Endothelial cell of umbilical vein (primary cell): ENCODE data around the gene ETS1. TPM values are rescaled to one million over a fixed set of nuclear protein-coding genes. Genes with fewer than 3 reads are reported as not detected.

Source experiments
- BruUV-seq: library from RNA; stranded (reverse); fragments of 400-500 nt; replicated peaks from 2 replicates; lab custom pipeline; 2021; lab: Mats Ljungman, UMichigan
- CTCF ChIA-PET: fragments of 300-600, 350-600 bp; sonication (Branson Sonifier 250); formaldehyde crosslinking; loops from one replicate; lab custom pipeline; 2021; ENCODE audit warnings: antibody characterized with exemption, inconsistent platforms; lab: Charles Lee
- POLR2A ChIA-PET: fragments of 300-600, 350-600 bp; sonication (Branson Sonifier 250); formaldehyde crosslinking; loops from one replicate; lab custom pipeline; 2021; ENCODE audit warnings: antibody characterized with exemption, inconsistent platforms; lab: Charles Lee
- DNase-seq: peaks from one replicate; pipeline ENCODE4 v3.0.0-alpha.2; 2011; ENCODE audit warnings: low read depth, low spot score
- FAIRE-seq: peaks from 2 replicates; lab custom pipeline; 2011; peaks lifted over from hg19 to GRCh38; lab: Jason Lieb, UNC
- H2AFZ ChIP-seq: 2 replicates; pipeline ENCODE4 v1.6.0; 2012; ENCODE audit warnings: low read depth, low read length, control low read depth, inconsistent platforms
- H3K27ac ChIP-seq: 2 replicates; pipeline ENCODE4 v1.5.1; 2011; ENCODE audit warnings: low read depth, mild to moderate bottlenecking, control low read depth, low read length, moderate library complexity; ENCODE audit not compliant: insufficient read depth
- H3K27me3 ChIP-seq, 2 experiments: 2 replicates each; pipeline versions ENCODE4 v1.6.0 to v1.6.1; 2011; ENCODE audit warnings: low read length in 2 of 2, mixed read lengths in 1 of 2; ENCODE audit not compliant: control insufficient read depth in 2 of 2, insufficient read depth in 2 of 2
- H3K36me3 ChIP-seq, 2 experiments: 2 replicates in 1 of 2; 3 replicates in 1 of 2; pipeline ENCODE4 v1.5.1; 2011; ENCODE audit warnings: low read length in 2 of 2, mild to moderate bottlenecking in 1 of 2, moderate library complexity in 1 of 2; ENCODE audit not compliant: control insufficient read depth in 2 of 2, insufficient read depth in 2 of 2; ENCODE audit errors: extremely low read depth in 1 of 2
- H3K4me1 ChIP-seq: 3 replicates; pipeline ENCODE4 v1.5.1; 2011; ENCODE audit warnings: mild to moderate bottlenecking, low read length; ENCODE audit not compliant: control insufficient read depth, insufficient read depth; ENCODE audit errors: extremely low read depth
- H3K4me2 ChIP-seq: 2 replicates; pipeline ENCODE4 v1.6.1; 2011; ENCODE audit warnings: low read length, control low read depth, mixed read lengths; ENCODE audit not compliant: insufficient read depth
- H3K4me3 ChIP-seq, 3 experiments: fragments of 200-600 bp in 1 of 3; sonication (generic), shearing (Covaris generic) in 1 of 3; replicated peaks in 1 of 3; 2 replicates each; pipeline ENCODE4 v1.5.1; 2011 to 2016; ENCODE audit warnings: control low read depth in 3 of 3, low read length in 3 of 3, mild to moderate bottlenecking in 2 of 3, inconsistent platforms in 1 of 3, low read depth in 1 of 3, moderate library complexity in 1 of 3; ENCODE audit not compliant: insufficient read depth in 1 of 3
- H3K79me2 ChIP-seq: 2 replicates; pipeline ENCODE4 v1.6.0; 2012; ENCODE audit warnings: low read length, inconsistent platforms; ENCODE audit not compliant: control insufficient read depth, insufficient read depth
- H3K9ac ChIP-seq: replicated peaks from 2 replicates; pipeline ENCODE3; 2011; ENCODE audit warnings: low read length, control low read depth; ENCODE audit not compliant: insufficient read depth; ENCODE audit errors: extremely low read depth
- H3K9me1 ChIP-seq: replicated peaks from 3 replicates; pipeline ENCODE4 v1.6.0; 2011; ENCODE audit warnings: mild to moderate bottlenecking, low read length; ENCODE audit not compliant: control insufficient read depth, insufficient read depth; ENCODE audit errors: extremely low read depth
- H3K9me3 ChIP-seq: replicated peaks from 2 replicates; pipeline ENCODE4 v1.5.1; 2012; ENCODE audit warnings: low read length, inconsistent platforms; ENCODE audit not compliant: control insufficient read depth, insufficient read depth
- H4K20me1 ChIP-seq: replicated peaks from 2 replicates; pipeline ENCODE3; 2011; ENCODE audit warnings: mild to moderate bottlenecking, low read length; ENCODE audit not compliant: control insufficient read depth, insufficient read depth; ENCODE audit errors: extremely low read depth
- EZH2 ChIP-seq: IDR thresholded peaks from 2 replicates; pipeline ENCODE4 v1.6.1; 2012; ENCODE audit warnings: borderline replicate concordance, low read depth, mild to moderate bottlenecking, moderate library complexity, low read length, inconsistent platforms; ENCODE audit not compliant: severe bottlenecking
- FOS ChIP-seq: IDR thresholded peaks from 2 replicates; pipeline ENCODE4 v1.6.1; 2011; ENCODE audit warnings: mild to moderate bottlenecking, low read length, moderate library complexity, borderline replicate concordance; ENCODE audit not compliant: insufficient read depth
- GATA2 ChIP-seq: IDR thresholded peaks from 2 replicates; pipeline ENCODE4 v1.7.0; 2011; ENCODE audit warnings: low read depth, mild to moderate bottlenecking, moderate library complexity, mixed read lengths, low read length; ENCODE audit not compliant: insufficient read length, insufficient read depth
- JUN ChIP-seq: IDR thresholded peaks from 2 replicates; pipeline ENCODE4 v1.6.1; 2011; ENCODE audit warnings: borderline replicate concordance, low read depth; ENCODE audit not compliant: insufficient read length, insufficient read depth
- MYC ChIP-seq: IDR thresholded peaks from one replicate; pipeline ENCODE4 v1.6.1; 2011; ENCODE audit warnings: mild to moderate bottlenecking, low read depth, low read length
- POLR2A ChIP-seq: IDR thresholded peaks from 2 replicates; pipeline ENCODE4 v1.6.1; 2012; ENCODE audit warnings: low read depth, mild to moderate bottlenecking, control low read depth, low read length
- POLR2AphosphoS5 ChIP-seq: IDR thresholded peaks from 2 replicates; pipeline ENCODE4 v1.6.1; 2012; ENCODE audit warnings: low read depth, mild to moderate bottlenecking, control low read depth, low read length, moderate library complexity; ENCODE audit not compliant: insufficient read depth
- dilution Hi-C: fragments of 300-500 bp; cut with MboI; formaldehyde crosslinking; loops from one replicate; pipeline ENCODE4 v1.15.0; 2019; ENCODE audit warnings: low sequenced_read_pairs; ENCODE audit not compliant: extremely low pct_ligation_motif_present
- intact Hi-C: fragments of 100-400 bp; cut with micrococcal nuclease; formaldehyde crosslinking; loops from one replicate; pipeline ENCODE4 v1.10.0; 2022
- polyA plus RNA-seq, 4 experiments: library from polyadenylated mRNA; depleted of rRNA in 3 of 4; stranded (reverse) in 3 of 4; unstranded in 1 of 4; fragments of >200 nt; gene quantifications; 2 replicates each; pipeline versions ENCODE4 v1.2.1 to v1.2.3, GENCODE V29; 2011 to 2012; ENCODE audit warnings: missing spikeins in 1 of 4
- total RNA-seq: library from RNA; stranded (reverse); gene quantifications from 2 replicates; pipeline ENCODE4 v1.2.3, GENCODE V29; 2021
- TF ChIP-seq, protein P1 (sequence below): IDR thresholded peaks from 2 replicates; pipeline ENCODE4 v1.6.1; 2011; ENCODE audit not compliant: insufficient read depth, insufficient read length
- TF ChIP-seq, protein P2 (sequence below), 2 donors: IDR thresholded peaks; 1 replicate in 1 of 2; 2 replicates in 1 of 2; pipeline ENCODE4 v1.5.1; 2011; ENCODE audit warnings: low read length in 2 of 2, mild to moderate bottlenecking in 2 of 2, moderate library complexity in 2 of 2, control low read depth in 1 of 2, inconsistent platforms in 1 of 2, low read depth in 1 of 2; ENCODE audit not compliant: insufficient read depth in 1 of 2; ENCODE audit errors: extremely low read depth in 1 of 2

The ETS1 gene
- total and polyA plus RNA-seq, 2 donors (not counting 3 experiments of a cell fraction or from before 2014, with no cell fraction given) = 34.2 to 115 TPM

DNA sequence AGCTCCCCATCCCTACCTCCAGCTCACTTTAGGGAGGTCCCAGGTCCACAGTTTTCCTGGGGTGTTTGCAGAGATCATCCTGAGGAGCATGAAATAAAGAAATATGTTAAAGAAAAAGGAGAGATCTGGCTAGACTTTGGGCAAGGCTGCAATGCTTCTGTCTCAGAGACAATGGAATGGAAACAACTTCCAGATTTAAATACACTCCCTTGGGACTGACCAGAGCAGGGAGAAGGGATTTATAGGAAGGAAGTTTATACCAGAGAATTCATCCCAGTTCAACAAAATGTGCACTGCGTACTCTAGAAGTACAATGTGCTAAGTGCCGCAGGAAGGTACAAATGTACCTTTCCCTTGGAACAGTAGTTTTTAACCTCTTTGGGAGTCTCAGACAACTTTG lies 40.4 kb downstream of the ETS1 start:
- Histone ChIP-seq H2AFZ (no peak overlapping the region), H3K79me2 (no peaks in the 10 kb centered on the region), H4K20me1 (no peaks in the 10 kb centered on the region), H3K9ac (no peak overlapping the region), H3K9me3 (no peaks in the 10 kb centered on the region), H3K27ac (no peak overlapping the region), H3K36me3 (no peaks in the 10 kb centered on the region), H3K4me3 (no peak overlapping the region), H3K27me3 (peaks cover 9 to 13% of the 10 kb centered on the region in 2 experiments), H3K4me1 (peaks cover 12% of the 10 kb centered on the region), H3K9me1 (no peaks in the 10 kb centered on the region), H3K4me2 (no peak overlapping the region)
- DNase-seq = no peak
- no peak for FAIRE-seq
- dilution Hi-C loops = no loop called here
- CTCF ChIA-PET = interaction anchor here (1.5 to 2.2 kb wide), 3 partner anchors 17 to 85 kb away, joined by 3 to 7 read pairs (median 4); no protein-coding TSS in a partner anchor
- intact Hi-C loops = no loop called here
- POLR2A ChIA-PET = no interaction called here
- TF ChIP-seq MYC (no peak), POLR2AphosphoS5 (no peak), JUN (no peak), POLR2A (no peak), EZH2 (no peak), FOS (no peak), GATA2 (no peak)
- TF ChIP-seq, protein P1, sequence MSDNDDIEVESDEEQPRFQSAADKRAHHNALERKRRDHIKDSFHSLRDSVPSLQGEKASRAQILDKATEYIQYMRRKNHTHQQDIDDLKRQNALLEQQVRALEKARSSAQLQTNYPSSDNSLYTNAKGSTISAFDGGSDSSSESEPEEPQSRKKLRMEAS = no peak
- TF ChIP-seq, protein P2, sequence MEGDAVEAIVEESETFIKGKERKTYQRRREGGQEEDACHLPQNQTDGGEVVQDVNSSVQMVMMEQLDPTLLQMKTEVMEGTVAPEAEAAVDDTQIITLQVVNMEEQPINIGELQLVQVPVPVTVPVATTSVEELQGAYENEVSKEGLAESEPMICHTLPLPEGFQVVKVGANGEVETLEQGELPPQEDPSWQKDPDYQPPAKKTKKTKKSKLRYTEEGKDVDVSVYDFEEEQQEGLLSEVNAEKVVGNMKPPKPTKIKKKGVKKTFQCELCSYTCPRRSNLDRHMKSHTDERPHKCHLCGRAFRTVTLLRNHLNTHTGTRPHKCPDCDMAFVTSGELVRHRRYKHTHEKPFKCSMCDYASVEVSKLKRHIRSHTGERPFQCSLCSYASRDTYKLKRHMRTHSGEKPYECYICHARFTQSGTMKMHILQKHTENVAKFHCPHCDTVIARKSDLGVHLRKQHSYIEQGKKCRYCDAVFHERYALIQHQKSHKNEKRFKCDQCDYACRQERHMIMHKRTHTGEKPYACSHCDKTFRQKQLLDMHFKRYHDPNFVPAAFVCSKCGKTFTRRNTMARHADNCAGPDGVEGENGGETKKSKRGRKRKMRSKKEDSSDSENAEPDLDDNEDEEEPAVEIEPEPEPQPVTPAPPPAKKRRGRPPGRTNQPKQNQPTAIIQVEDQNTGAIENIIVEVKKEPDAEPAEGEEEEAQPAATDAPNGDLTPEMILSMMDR (IDR thresholded peaks at IDR 0.05; ENCODE audit: extremely low read depth in 1 of 2, insufficient read depth in 1 of 2, low read depth in 1 of 2, low read length in 2 of 2) = no peak
- no TSS peak for BruUV-seq
